Mesenchymal stem cell (in vitro differentiated cells and primary cell): ENCODE data around the gene VARS2.

Experiments used
- DNase-seq: peaks from one replicate; pipeline ENCODE4 v3.0.0-alpha.2; 2013
- H2AFZ ChIP-seq: one replicate; pipeline ENCODE4 v1.6.1; 2013; ENCODE audit warnings: low read depth, mild to moderate bottlenecking, control low read depth, inconsistent platforms, low read length, moderate library complexity
- H2AK5ac ChIP-seq: 2 replicates; pipeline ENCODE4 v1.6.1; 2013; ENCODE audit warnings: low read length, moderate library complexity, mild to moderate bottlenecking, inconsistent platforms; ENCODE audit not compliant: severe bottlenecking
- H2BK120ac ChIP-seq: one replicate; pipeline ENCODE4 v1.6.1; 2013; ENCODE audit warnings: low read depth, mild to moderate bottlenecking, inconsistent platforms, low read length, moderate library complexity
- H2BK12ac ChIP-seq, 2 experiments: one replicate each; pipeline ENCODE4 v1.6.1; 2013; ENCODE audit warnings: inconsistent platforms in 2 of 2, low read length in 2 of 2, mild to moderate bottlenecking in 2 of 2, moderate library complexity in 2 of 2, control low read depth in 1 of 2
- H2BK15ac ChIP-seq: one replicate; pipeline ENCODE4 v1.6.1; 2013; ENCODE audit warnings: mild to moderate bottlenecking, low read depth, inconsistent platforms; ENCODE audit not compliant: poor library complexity, severe bottlenecking
- H2BK5ac ChIP-seq: 2 replicates; pipeline ENCODE4 v1.6.1; 2013; ENCODE audit warnings: low read depth, mild to moderate bottlenecking, low read length, control low read depth, inconsistent platforms; ENCODE audit not compliant: poor library complexity, severe bottlenecking
- H3K14ac ChIP-seq, 2 experiments: one replicate each; pipeline ENCODE4 v1.6.1; 2013; ENCODE audit warnings: inconsistent platforms in 2 of 2, low read length in 2 of 2, control low read depth in 1 of 2, mild to moderate bottlenecking in 1 of 2, moderate library complexity in 1 of 2
- H3K18ac ChIP-seq, 2 experiments: one replicate each; pipeline ENCODE4 v1.6.1; 2013; ENCODE audit warnings: inconsistent platforms in 2 of 2, low read length in 2 of 2, control low read depth in 1 of 2, low read depth in 1 of 2, mild to moderate bottlenecking in 1 of 2
- H3K23ac ChIP-seq, 2 experiments: one replicate each; pipeline ENCODE4 v1.6.1; 2013; ENCODE audit warnings: inconsistent platforms in 2 of 2, low read length in 2 of 2, mild to moderate bottlenecking in 2 of 2, moderate library complexity in 2 of 2, control low read depth in 1 of 2
- H3K27ac ChIP-seq: 2 replicates; pipeline ENCODE4 v1.5.1; 2013; ENCODE audit warnings: mild to moderate bottlenecking, moderate library complexity, low read length, control low read depth, inconsistent platforms; ENCODE audit not compliant: poor library complexity, severe bottlenecking
- H3K27me3 ChIP-seq, 2 experiments: 2 replicates each; pipeline versions ENCODE4 v1.6.1 to v1.7.0; 2013; ENCODE audit warnings: low read length in 2 of 2, mild to moderate bottlenecking in 2 of 2, moderate library complexity in 2 of 2, control low read depth in 1 of 2, inconsistent platforms in 1 of 2; ENCODE audit not compliant: control insufficient read depth in 1 of 2, insufficient read depth in 1 of 2
- H3K36me3 ChIP-seq, 2 experiments: 2 replicates each; pipeline versions ENCODE4 v1.6.1 to v1.7.0; 2013; ENCODE audit warnings: low read length in 2 of 2, control low read depth in 1 of 2, inconsistent platforms in 1 of 2, low read depth in 1 of 2, mild to moderate bottlenecking in 1 of 2; ENCODE audit not compliant: insufficient read depth in 2 of 2, control insufficient read depth in 1 of 2
- H3K4ac ChIP-seq, 2 experiments: one replicate each; pipeline ENCODE4 v1.6.1; 2013; ENCODE audit warnings: inconsistent platforms in 2 of 2, low read length in 2 of 2, mild to moderate bottlenecking in 2 of 2, moderate library complexity in 2 of 2, control low read depth in 1 of 2, low read depth in 1 of 2
- H3K4me1 ChIP-seq: 2 replicates; pipeline ENCODE4 v1.6.1; 2013; ENCODE audit warnings: low read depth, low read length, control low read depth; ENCODE audit not compliant: control insufficient read depth, insufficient read depth
- H3K4me2 ChIP-seq: 2 replicates; pipeline ENCODE4 v1.6.1; 2013; ENCODE audit warnings: low read length, mild to moderate bottlenecking, inconsistent platforms; ENCODE audit not compliant: poor library complexity, severe bottlenecking
- H3K4me3 ChIP-seq, 2 experiments: 2 replicates each; pipeline versions ENCODE4 v1.5.1 to v1.7.0; 2013; ENCODE audit warnings: low read length in 2 of 2, mild to moderate bottlenecking in 2 of 2, control low read depth in 1 of 2, low read depth in 1 of 2; ENCODE audit not compliant: insufficient read depth in 1 of 2
- H3K79me1 ChIP-seq: replicated peaks from 2 replicates; pipeline ENCODE4 v1.6.1; 2013; ENCODE audit warnings: mild to moderate bottlenecking, control low read depth, low read length, inconsistent platforms; ENCODE audit not compliant: poor library complexity, severe bottlenecking
- H3K9ac ChIP-seq: 2 replicates; pipeline ENCODE4 v1.7.0; 2013; ENCODE audit warnings: mild to moderate bottlenecking, low read length, moderate library complexity
- H3K9me3 ChIP-seq: 2 replicates; pipeline ENCODE4 v1.7.0; 2013; ENCODE audit warnings: mild to moderate bottlenecking, low read length; ENCODE audit not compliant: control insufficient read depth
- H4K8ac ChIP-seq: one replicate; pipeline ENCODE4 v1.6.1; 2013; ENCODE audit warnings: inconsistent platforms, mild to moderate bottlenecking, low read length, moderate library complexity
- H4K91ac ChIP-seq: one replicate; pipeline ENCODE4 v1.6.1; 2013; ENCODE audit warnings: mild to moderate bottlenecking, low read length, inconsistent platforms
- WGBS: methylation state at CpG from one replicate; pipeline ENCODE4 v1.1.7; 2013; ENCODE audit warnings: mixed read lengths; 5-methylcytosine and 5-hydroxymethylcytosine counted together

Gene VARS2

GRCh38 chr6:30939473-30939872 is 25.4 kb downstream of the VARS2 start:
- Histone ChIP-seq H3K4me2 (no peak overlapping the region), H3K4me1 (peaks cover 10% of the 10 kb centered on the region), H2BK12ac (no peak overlapping the region), H2AFZ (no peak overlapping the region), H4K91ac (no peak overlapping the region), H3K9ac (no peak overlapping the region), H2BK15ac (no peak overlapping the region), H3K27me3 (peaks cover 0 to 87% of the 10 kb centered on the region in 2 experiments), H3K14ac (no peak overlapping the region), H2BK5ac (no peak overlapping the region), H3K36me3 (no peaks in the 10 kb centered on the region), H3K4me3 (no peak overlapping the region), H2BK120ac (no peak overlapping the region), H3K23ac (no peak overlapping the region), H2AK5ac (no peak overlapping the region), H3K79me1 (no peaks in the 10 kb centered on the region), H3K27ac (no peak overlapping the region), H3K18ac (no peak overlapping the region), H4K8ac (no peak overlapping the region), H3K4ac (no peak overlapping the region), H3K9me3 (no peaks in the 10 kb centered on the region)
- 87% methylated on average over 3 of the region's 3 CpGs for WGBS
- no peak for DNase-seq

GRCh38 chr6:30940361-30940986 is 26.4 kb downstream of the VARS2 start, which contains the start of gene MUCL3:
TSS of gene MUCL3 (plus strand) at chr6:30940973. CDS start at chr6:30941000, 27 bp downstream.
- no peak within 1 kb of the TSS for H2AK5ac ChIP-seq
- 88% methylated on average over 13 of the region's 16 CpGs for WGBS
- no peak within 1 kb of the TSS for H2BK5ac ChIP-seq
- DNase-seq = no peak
- no peak within 1 kb of the TSS for H3K4me2 ChIP-seq
- H3K9ac ChIP-seq = no peak within 1 kb of the TSS
- H2AFZ ChIP-seq = no peak within 1 kb of the TSS
- peaks cover 0 to 85% of the 10 kb centered on the region in 2 experiments for H3K27me3 ChIP-seq
- H2BK120ac ChIP-seq = no peak within 1 kb of the TSS
- H3K9me3 ChIP-seq = no peaks in the 10 kb centered on the region
- H2BK12ac ChIP-seq = no peak within 1 kb of the TSS
- H2BK15ac ChIP-seq = peak within 1 kb of the TSS; percentile 34
- H3K79me1 ChIP-seq = no peaks in the 10 kb centered on the region
- no peak within 1 kb of the TSS for H3K23ac ChIP-seq
- peaks cover 10% of the 10 kb centered on the region for H3K4me1 ChIP-seq
- H4K8ac ChIP-seq = no peak within 1 kb of the TSS
- H3K4ac ChIP-seq = no peak within 1 kb of the TSS
- H3K4me3 ChIP-seq = no peak within 1 kb of the TSS
- H3K36me3 ChIP-seq = no peaks in the 10 kb centered on the region
- no peak within 1 kb of the TSS for H3K14ac ChIP-seq
- no peak within 1 kb of the TSS for H3K27ac ChIP-seq
- no peak within 1 kb of the TSS for H3K18ac ChIP-seq
- no peak within 1 kb of the TSS for H4K91ac ChIP-seq

- DNase-seq = peak; percentile 74
- no peak overlapping the region for H2BK15ac ChIP-seq
- no peaks in the 10 kb centered on the region for H3K36me3 ChIP-seq
- no peak overlapping the region for H3K4ac ChIP-seq
- H2BK12ac ChIP-seq = peak overlapping the region in 1 of 2 experiments; percentile 66
- no peak overlapping the region for H3K9ac ChIP-seq
- no peak overlapping the region for H3K23ac ChIP-seq
- H3K18ac ChIP-seq = peak overlapping the region in 1 of 2 experiments; percentile 62
- peak overlapping the region in 1 of 2 experiments; percentile 45 for H3K4me3 ChIP-seq
- peak overlapping the region in 1 of 2 experiments; percentile 62 for H3K14ac ChIP-seq
- H3K4me1 ChIP-seq = peaks cover 10% of the 10 kb centered on the region
- 13% methylated on average over 15 of the region's 15 CpGs for WGBS
- peak overlapping the region; percentile 19 for H4K8ac ChIP-seq
- no peak overlapping the region for H3K27ac ChIP-seq
- H2BK5ac ChIP-seq = no peak overlapping the region
- no peak overlapping the region for H4K91ac ChIP-seq
- H2AFZ ChIP-seq = peak overlapping the region; percentile 84
- H3K9me3 ChIP-seq = no peaks in the 10 kb centered on the region
- H2BK120ac ChIP-seq = no peak overlapping the region
- no peaks in the 10 kb centered on the region for H3K79me1 ChIP-seq
- peak overlapping the region; percentile 69 for H2AK5ac ChIP-seq
- H3K4me2 ChIP-seq = no peak overlapping the region
- H3K27me3 ChIP-seq = peaks cover 11 to 86% of the 10 kb centered on the region in 2 experiments
These were observed 28.5 kb downstream of the VARS2 start for GRCh38 chr6:30942338-30943060.

GRCh38 chr6:30944051-30944450 is 30.0 kb downstream of the VARS2 start:
- Histone ChIP-seq H4K8ac (no peak overlapping the region), H4K91ac (no peak overlapping the region), H3K4me3 (no peak overlapping the region), H2AK5ac (no peak overlapping the region), H3K27ac (no peak overlapping the region), H3K9me3 (peaks cover 4% of the 10 kb centered on the region), H2BK15ac (no peak overlapping the region), H3K27me3 (peaks cover 16 to 86% of the 10 kb centered on the region in 2 experiments), H3K4ac (no peak overlapping the region), H3K18ac (no peak overlapping the region), H3K14ac (no peak overlapping the region), H2BK12ac (no peak overlapping the region), H2BK120ac (no peak overlapping the region), H3K4me2 (no peak overlapping the region), H3K9ac (no peak overlapping the region), H2AFZ (no peak overlapping the region), H3K79me1 (no peaks in the 10 kb centered on the region), H2BK5ac (no peak overlapping the region), H3K36me3 (no peaks in the 10 kb centered on the region), H3K23ac (no peak overlapping the region), H3K4me1 (peaks cover 10% of the 10 kb centered on the region)
- no peak for DNase-seq
- 95% methylated on average over 4 of the region's 4 CpGs for WGBS
